Calu3 (cell line): ENCODE results near the gene DBT. TPM values are rescaled to one million over a fixed set of nuclear protein-coding genes. Genes with fewer than 3 reads are reported as not detected.
"Not testable (repeated sequence)": the region's sequence is repeated elsewhere in the genome, so short reads cannot be mapped to it uniquely, and the experiment has no call there.

ENCODE experiments used
- BruUV-seq: library from RNA; stranded (reverse); fragments of 400-500 nt; replicated peaks from 2 replicates; lab custom pipeline; 2021; lab: Mats Ljungman, UMichigan
- CTCF ChIA-PET: fragments of 300-600 bp; sonication (Branson Sonifier 250); formaldehyde crosslinking; loops from one replicate; lab custom pipeline; 2022; ENCODE audit warnings: antibody characterized with exemption; lab: Charles Lee
- DNase-seq: peaks from one replicate; pipeline ENCODE4 v3.0.0; 2022
- H3K27ac Mint-ChIP-seq: one replicate; pipeline ENCODE4 v1.8.0; 2022; ENCODE audit warnings: mixed read lengths; ENCODE audit not compliant: unreplicated experiment
- H3K27me3 Mint-ChIP-seq: one replicate; pipeline ENCODE4 v1.8.0; 2022; ENCODE audit warnings: mixed read lengths; ENCODE audit not compliant: unreplicated experiment
- H3K36me3 Mint-ChIP-seq: one replicate; pipeline ENCODE4 v1.8.0; 2022; ENCODE audit warnings: mild to moderate bottlenecking, moderate library complexity, mixed read lengths; ENCODE audit not compliant: insufficient read depth, unreplicated experiment
- H3K4me1 Mint-ChIP-seq: one replicate; pipeline ENCODE4 v1.8.0; 2022; ENCODE audit warnings: mild to moderate bottlenecking, low read depth, mixed read lengths; ENCODE audit not compliant: unreplicated experiment
- H3K4me3 Mint-ChIP-seq: one replicate; pipeline ENCODE4 v1.8.0; 2022; ENCODE audit warnings: mild to moderate bottlenecking, low read depth, moderate library complexity, mixed read lengths; ENCODE audit not compliant: unreplicated experiment
- H3K9me3 Mint-ChIP-seq: one replicate; pipeline ENCODE4 v1.8.0; 2022; ENCODE audit warnings: low read depth, mixed read lengths; ENCODE audit not compliant: unreplicated experiment
- intact Hi-C: fragments of 100-400 bp; cut with micrococcal nuclease; formaldehyde crosslinking; loops from one replicate; pipeline ENCODE4 v1.10.0; 2022; ENCODE audit not compliant: unreplicated experiment
- total RNA-seq: library from RNA; stranded (reverse); gene quantifications from 2 replicates; pipeline ENCODE4 v1.2.3, GENCODE V29; 2022
- TF ChIP-seq, protein P1 (sequence below): fragments of 200-600 bp; IDR thresholded peaks from one replicate; pipeline ENCODE4 v1.8.0; 2022; ENCODE audit warnings: antibody characterized with exemption; ENCODE audit not compliant: unreplicated experiment

Gene DBT
- total RNA-seq, 1 experiment from 2014 or later, result 9.4 TPM

DNA sequence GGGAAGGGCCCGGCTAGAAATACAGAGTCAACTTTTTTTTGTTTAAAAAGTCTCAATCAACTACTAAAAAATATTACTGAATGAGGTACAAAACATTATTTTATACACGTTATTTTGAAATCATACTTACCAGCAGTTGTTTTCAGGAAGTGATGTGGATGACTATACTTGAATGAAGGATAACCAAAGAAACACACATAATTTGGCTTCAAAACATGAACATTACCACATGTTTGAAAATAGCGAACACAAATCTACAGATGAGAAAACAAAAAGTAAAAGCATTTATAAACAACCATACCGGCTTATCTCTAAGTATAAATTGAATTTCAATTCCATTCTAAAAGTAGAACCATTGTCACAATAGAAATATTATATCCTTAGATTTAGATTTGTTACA lies 9.0 kb downstream of the DBT start:
- Mint-ChIP-seq H3K4me3 (no peak overlapping the region), H3K4me1 (no peaks in the 10 kb centered on the region), H3K9me3 (no peaks in the 10 kb centered on the region), H3K27me3 (no peaks in the 10 kb centered on the region), H3K36me3 (peaks cover 6% of the 10 kb centered on the region), H3K27ac (no peak overlapping the region)
- CTCF ChIA-PET, result no interaction called here
- TF ChIP-seq, protein P1, sequence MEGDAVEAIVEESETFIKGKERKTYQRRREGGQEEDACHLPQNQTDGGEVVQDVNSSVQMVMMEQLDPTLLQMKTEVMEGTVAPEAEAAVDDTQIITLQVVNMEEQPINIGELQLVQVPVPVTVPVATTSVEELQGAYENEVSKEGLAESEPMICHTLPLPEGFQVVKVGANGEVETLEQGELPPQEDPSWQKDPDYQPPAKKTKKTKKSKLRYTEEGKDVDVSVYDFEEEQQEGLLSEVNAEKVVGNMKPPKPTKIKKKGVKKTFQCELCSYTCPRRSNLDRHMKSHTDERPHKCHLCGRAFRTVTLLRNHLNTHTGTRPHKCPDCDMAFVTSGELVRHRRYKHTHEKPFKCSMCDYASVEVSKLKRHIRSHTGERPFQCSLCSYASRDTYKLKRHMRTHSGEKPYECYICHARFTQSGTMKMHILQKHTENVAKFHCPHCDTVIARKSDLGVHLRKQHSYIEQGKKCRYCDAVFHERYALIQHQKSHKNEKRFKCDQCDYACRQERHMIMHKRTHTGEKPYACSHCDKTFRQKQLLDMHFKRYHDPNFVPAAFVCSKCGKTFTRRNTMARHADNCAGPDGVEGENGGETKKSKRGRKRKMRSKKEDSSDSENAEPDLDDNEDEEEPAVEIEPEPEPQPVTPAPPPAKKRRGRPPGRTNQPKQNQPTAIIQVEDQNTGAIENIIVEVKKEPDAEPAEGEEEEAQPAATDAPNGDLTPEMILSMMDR, result no peak
- no peak for DNase-seq
- BruUV-seq, result no TSS peak
- intact Hi-C loops, result no loop called here

DNA sequence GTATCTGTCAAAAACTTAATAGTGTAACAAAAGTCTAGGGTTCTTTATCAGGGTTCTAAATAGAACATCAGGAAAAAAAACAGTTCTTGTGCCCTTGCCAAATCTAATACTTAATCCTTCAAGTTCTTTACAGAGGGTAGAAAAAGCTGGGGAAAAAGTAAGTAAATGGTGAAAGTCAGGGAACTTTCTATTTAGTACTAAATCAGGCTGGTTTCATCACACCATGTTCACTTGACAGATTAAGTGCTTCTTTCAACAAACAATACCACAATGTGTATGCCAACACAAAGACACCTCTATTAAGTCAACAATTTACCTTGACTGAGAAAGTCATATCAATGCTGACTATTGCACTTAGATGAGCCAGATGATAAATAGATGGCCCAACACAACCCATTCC lies 9.7 kb downstream of the DBT start:
- Mint-ChIP-seq H3K9me3 (no peaks in the 10 kb centered on the region), H3K4me3 (no peak overlapping the region), H3K4me1 (no peaks in the 10 kb centered on the region), H3K27me3 (no peaks in the 10 kb centered on the region), H3K36me3 (peaks cover 6% of the 10 kb centered on the region), H3K27ac (no peak overlapping the region)
- CTCF ChIA-PET, result no interaction called here
- intact Hi-C loops, result no loop called here
- no TSS peak for BruUV-seq
- TF ChIP-seq, protein P1, result no peak
- no peak for DNase-seq

DNA sequence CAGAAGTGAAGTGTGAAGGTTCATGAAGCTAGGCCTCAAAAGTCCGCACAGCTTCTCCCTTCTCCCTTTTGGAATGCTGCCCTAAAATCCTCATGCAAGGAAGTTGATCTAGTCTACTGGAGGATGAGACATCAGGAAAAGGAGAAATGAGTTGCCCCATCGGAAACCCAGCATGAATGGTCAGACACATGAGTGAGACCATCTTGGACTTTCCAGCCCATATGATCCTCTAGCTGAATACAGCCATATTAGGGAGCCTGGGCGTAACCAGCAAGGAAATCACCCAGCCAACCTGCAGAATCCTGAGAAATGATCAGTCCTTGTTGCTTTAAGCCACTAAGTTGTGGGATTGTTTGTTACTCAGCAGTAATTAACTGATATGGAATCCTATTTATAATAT lies 12.5 kb downstream of the DBT start:
- Mint-ChIP-seq H3K4me1 (peaks cover 7% of the 10 kb centered on the region), H3K4me3 (no peak overlapping the region), H3K9me3 (no peaks in the 10 kb centered on the region), H3K27ac (no peak overlapping the region), H3K27me3 (no peaks in the 10 kb centered on the region), H3K36me3 (peaks cover 6% of the 10 kb centered on the region)
- CTCF ChIA-PET, result no interaction called here
- BruUV-seq, result no TSS peak
- TF ChIP-seq, protein P1, result no peak
- intact Hi-C loops, result no loop called here
- DNase-seq, result no peak

DNA sequence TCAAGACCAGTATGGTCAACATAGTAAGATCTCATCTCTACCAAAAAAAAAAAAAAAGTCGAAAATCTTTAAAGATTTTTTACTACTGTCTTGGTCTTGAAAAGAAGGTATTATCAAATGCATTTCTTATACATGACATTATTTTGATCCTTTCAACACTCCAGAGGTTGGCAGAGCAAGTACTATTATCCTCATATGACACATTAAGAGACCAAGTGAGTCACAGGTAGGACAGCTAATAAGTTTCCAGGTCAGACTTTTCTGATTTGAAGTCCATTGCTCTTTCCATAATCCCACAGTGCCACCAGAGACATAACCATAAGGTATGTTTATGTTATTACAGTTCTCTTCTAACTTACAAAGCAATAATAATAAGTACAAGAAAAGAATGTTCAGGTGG lies 15.2 kb downstream of the DBT start:
- no TSS peak for BruUV-seq
- Mint-ChIP-seq H3K9me3 (no peaks in the 10 kb centered on the region), H3K4me3 (no peak overlapping the region), H3K27me3 (no peaks in the 10 kb centered on the region), H3K36me3 (peaks cover 4% of the 10 kb centered on the region), H3K27ac (no peak overlapping the region), H3K4me1 (peaks cover 13% of the 10 kb centered on the region)
- intact Hi-C loops, result no loop called here
- TF ChIP-seq, protein P1, result no peak
- DNase-seq, result no peak
- CTCF ChIA-PET, result no interaction called here

DNA sequence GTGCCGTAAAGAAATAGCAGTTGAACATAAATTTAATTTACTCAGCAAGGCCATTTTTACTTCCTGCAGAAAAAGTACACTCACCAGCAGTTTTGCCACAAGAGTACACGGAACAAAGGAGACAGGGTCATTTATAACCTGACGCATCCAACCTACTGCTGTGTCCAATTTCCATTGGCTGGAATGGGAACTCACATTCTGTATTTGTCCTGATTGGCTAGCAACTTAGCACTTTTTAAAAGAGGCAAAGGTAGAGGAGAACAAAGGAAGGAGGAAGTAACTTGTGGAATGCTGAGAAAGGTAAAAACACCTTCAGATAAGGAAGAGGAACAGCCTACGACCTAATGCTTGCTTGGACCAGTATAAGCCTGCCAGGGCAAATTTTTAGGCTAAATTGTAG lies 16.1 kb downstream of the DBT start:
- CTCF ChIA-PET, H3K4me3 Mint-ChIP-seq, DNase-seq, H3K36me3 Mint-ChIP-seq, H3K9me3 Mint-ChIP-seq, H3K27ac Mint-ChIP-seq, H3K27me3 Mint-ChIP-seq, intact Hi-C loops, BruUV-seq: not testable (repeated sequence)
- peaks cover 13% of the 10 kb centered on the region for H3K4me1 Mint-ChIP-seq
